Caki2 (cell line): ENCODE results near the gene PRELID2. TPM values are rescaled to one million over a fixed set of nuclear protein-coding genes. Genes with fewer than 3 reads are reported as not detected.
"Not testable (repeated sequence)": the region's sequence is repeated elsewhere in the genome, so short reads cannot be mapped to it uniquely, and the experiment has no call there.

Source experiments
- DNase-seq: peaks from one replicate; pipeline ENCODE4 v3.0.0-alpha.2; 2015; ENCODE audit warnings: low read depth
- in situ Hi-C: cut with HindIII; loops from 2 replicates; pipeline ENCODE4 v1.10.0; 2016; ENCODE audit warnings: low sequenced_read_pairs, low pct_unique_long_range_greater_than_20kb, mixed read lengths
- total RNA-seq: library from RNA; depleted of rRNA; stranded (reverse); fragments of >200 nt; shearing (Covaris generic); gene quantifications from 2 replicates; pipeline ENCODE4 v1.2.3, GENCODE V29; 2014; ENCODE audit warnings: low replicate concordance

The PRELID2 gene
- total RNA-seq, 1 experiment from 2014 or later, result 46.4 TPM

- in situ Hi-C loops, result no loop called here
Measured at GRCh38 chr5:145775893-145776444, 59.2 kb downstream of the PRELID2 start.

GRCh38 chr5:145775411-145775810 is 59.7 kb downstream of the PRELID2 start:
- DNase-seq, result no peak
- in situ Hi-C loops, result no loop called here

More at GRCh38 chr5:145775893-145776444, 59.2 kb downstream of the PRELID2 start:
- DNase-seq, result peak; percentile 44

GRCh38 chr5:145774442-145774841 is 60.7 kb downstream of the PRELID2 start:
- in situ Hi-C loops, result no loop called here
- no peak for DNase-seq

- in situ Hi-C loops, result no loop called here
- DNase-seq, result no peak
Measured at GRCh38 chr5:145772466-145772865, 62.7 kb downstream of the PRELID2 start.

GRCh38 chr5:145768863-145769262 is 66.3 kb downstream of the PRELID2 start:
- in situ Hi-C loops, result no loop called here
- no peak for DNase-seq

- DNase-seq, result no peak
Measured at GRCh38 chr5:145764325-145764724, 70.8 kb downstream of the PRELID2 start.

GRCh38 chr5:145762833-145763232 is 72.3 kb downstream of the PRELID2 start:
- in situ Hi-C loops, result no loop called here
- DNase-seq, result no peak

More at GRCh38 chr5:145764325-145764724, 70.8 kb downstream of the PRELID2 start:
- in situ Hi-C loops, result no loop called here

GRCh38 chr5:145761254-145761653 is 73.9 kb downstream of the PRELID2 start:
- DNase-seq, result no peak
- in situ Hi-C loops, result no loop called here

GRCh38 chr5:145760660-145761059 is 74.5 kb downstream of the PRELID2 start:
- no peak for DNase-seq
- in situ Hi-C loops, result no loop called here

- in situ Hi-C loops, result no loop called here
- no peak for DNase-seq
Measured at GRCh38 chr5:145752947-145753346, 82.2 kb downstream of the PRELID2 start.

GRCh38 chr5:145752534-145752933 is 82.6 kb downstream of the PRELID2 start:
- in situ Hi-C loops, result no loop called here
- DNase-seq, result no peak

- DNase-seq, result no peak
- in situ Hi-C loops, result no loop called here
Measured at GRCh38 chr5:145750199-145750598, 84.9 kb downstream of the PRELID2 start.

- in situ Hi-C loops, result no loop called here
- no peak for DNase-seq
Measured at GRCh38 chr5:145743396-145744061, 91.6 kb downstream of the PRELID2 start.

- no peak for DNase-seq
- in situ Hi-C loops, result no loop called here
Measured at GRCh38 chr5:145739843-145740242, 95.3 kb downstream of the PRELID2 start.

- in situ Hi-C loops, result no loop called here
- no peak for DNase-seq
Measured at GRCh38 chr5:145738227-145738626, 96.9 kb downstream of the PRELID2 start.

GRCh38 chr5:145737578-145737977 is 97.6 kb downstream of the PRELID2 start:
- in situ Hi-C loops, result no loop called here
- no peak for DNase-seq

- DNase-seq, in situ Hi-C loops: not testable (repeated sequence)
Measured at GRCh38 chr5:145729956-145730355, 105.2 kb downstream of the PRELID2 start.

- in situ Hi-C loops, result no loop called here
- DNase-seq, result no peak
Measured at GRCh38 chr5:145723516-145723915, 111.6 kb downstream of the PRELID2 start.

GRCh38 chr5:145718956-145719355 is 116.2 kb downstream of the PRELID2 start:
- no peak for DNase-seq
- in situ Hi-C loops, result no loop called here

GRCh38 chr5:145715412-145715811 is 119.7 kb downstream of the PRELID2 start:
- no peak for DNase-seq
- in situ Hi-C loops, result no loop called here
